GF-D8 (cell line): Measurements from ENCODE around the gene CCDC177.

Experiments
- DNase-seq: peaks from one replicate; lab custom pipeline; 2025; lab: John Stamatoyannopoulos, UW

The CCDC177 gene

GRCh38 chr14:69574263-69574953, at the start of gene CCDC177:
CCDC177 (minus strand) TSS chr14:69574871; CDS start chr14:69573622, 1,249 bp downstream.
- DNase-seq: no peak

- DNase-seq: no peak
Measured at GRCh38 chr14:69624136-69624535, 49.5 kb upstream of the CCDC177 start.

GRCh38 chr14:69620981-69621380, 46.3 kb upstream of the CCDC177 start:
- DNase-seq: no peak

- DNase-seq: no peak
Measured at GRCh38 chr14:69620211-69620611, 45.5 kb upstream of the CCDC177 start.

GRCh38 chr14:69619012-69619411, 44.3 kb upstream of the CCDC177 start:
- DNase-seq: no peak

GRCh38 chr14:69617796-69618195, 43.1 kb upstream of the CCDC177 start:
- DNase-seq: no peak

- no peak for DNase-seq
Measured at GRCh38 chr14:69616408-69616773, 41.7 kb upstream of the CCDC177 start.

- DNase-seq: peak; percentile 29
Measured at GRCh38 chr14:69615496-69616407, 41.1 kb upstream of the CCDC177 start.

GRCh38 chr14:69615121-69615495, 40.4 kb upstream of the CCDC177 start:
- no peak for DNase-seq

GRCh38 chr14:69614592-69614991, 39.9 kb upstream of the CCDC177 start:
- DNase-seq: peak; percentile 68

GRCh38 chr14:69613312-69614073, 38.8 kb upstream of the CCDC177 start:
- DNase-seq: no peak

- no peak for DNase-seq
Measured at GRCh38 chr14:69612783-69613130, 38.1 kb upstream of the CCDC177 start.

GRCh38 chr14:69612014-69612782, 37.5 kb upstream of the CCDC177 start:
- DNase-seq: no peak

GRCh38 chr14:69611172-69612013, 36.7 kb upstream of the CCDC177 start, which contains the start of gene SUSD6:
SUSD6 (plus strand) TSS chr14:69611596; CDS start chr14:69658593, 46,997 bp downstream.
- peak; percentile 39 for DNase-seq

GRCh38 chr14:69610874-69611171, 36.2 kb upstream of the CCDC177 start:
- no peak for DNase-seq

- DNase-seq: no peak
Measured at GRCh38 chr14:69610020-69610873, 35.6 kb upstream of the CCDC177 start.

- no peak for DNase-seq
Measured at GRCh38 chr14:69606258-69607184, 31.9 kb upstream of the CCDC177 start.

- DNase-seq: no peak
Measured at GRCh38 chr14:69605738-69606137, 31.1 kb upstream of the CCDC177 start.
